Peyer's patch (tissue), 4 donors: ENCODE results near the gene CAMK2D. TPM values are rescaled to one million over a fixed set of nuclear protein-coding genes. Genes with fewer than 3 reads are reported as not detected.
A peak's percentile ranks its signal among the peaks of the same experiment; 100 is the strongest.

Source experiments
- DNase-seq, 3 donors: peaks; one replicate each; pipeline ENCODE4 v3.0.0-alpha.2; 2017 to 2019
- H3K27ac ChIP-seq, 4 donors: fragments of 200-600 bp; sonication (generic); one replicate each; pipeline ENCODE4 v1.5.1; 2016 to 2019
- H3K27me3 ChIP-seq, 2 donors: fragments of 200-600 bp; sonication (generic); one replicate each; pipeline ENCODE4 v1.5.1; 2019
- H3K36me3 ChIP-seq, 3 donors: fragments of 200-600 bp; sonication (generic); one replicate each; pipeline ENCODE4 v1.5.1; 2016 to 2019
- H3K4me1 ChIP-seq, 4 donors: fragments of 200-600 bp; sonication (generic); one replicate each; pipeline ENCODE4 v1.5.1; 2016 to 2019
- H3K4me3 ChIP-seq, 4 donors: fragments of 200-600 bp; sonication (generic); 1 replicate in 3 of 4; 2 replicates in 1 of 4; pipeline ENCODE4 v1.5.1; 2016 to 2019; ENCODE audit warnings: mild to moderate bottlenecking in 1 of 4
- H3K9me3 ChIP-seq, 4 donors: fragments of 200-600 bp; sonication (generic); one replicate each; pipeline ENCODE4 v1.5.1; 2016 to 2019; ENCODE audit warnings: mild to moderate bottlenecking in 1 of 4
- POLR2A ChIP-seq, 2 donors: fragments of 450-650 bp; IDR thresholded peaks; one replicate each; pipeline ENCODE4 v1.5.1; 2017; ENCODE audit warnings: antibody characterized with exemption in 2 of 2, mild to moderate bottlenecking in 2 of 2, moderate library complexity in 2 of 2
- total RNA-seq, 4 donors: library from RNA; depleted of rRNA; stranded (reverse); fragments of >200 nt; gene quantifications; one replicate each; pipeline ENCODE4 v1.1.0, GENCODE V29; 2016
- TF ChIP-seq, protein P1 (sequence below), 6 experiments: fragments of 450-650 bp in 4 of 6; fragments of 200-600 bp in 2 of 6; sonication (generic) in 1 of 6; IDR thresholded peaks; one replicate each; pipeline ENCODE4 v1.5.1; 2017 to 2019; ENCODE audit warnings: antibody characterized with exemption in 6 of 6, mild to moderate bottlenecking in 3 of 6, moderate library complexity in 1 of 6

CAMK2D gene
- total RNA-seq, 4 donors from 2014 or later: 38.8 to 125 (median 63.5) TPM

DNA sequence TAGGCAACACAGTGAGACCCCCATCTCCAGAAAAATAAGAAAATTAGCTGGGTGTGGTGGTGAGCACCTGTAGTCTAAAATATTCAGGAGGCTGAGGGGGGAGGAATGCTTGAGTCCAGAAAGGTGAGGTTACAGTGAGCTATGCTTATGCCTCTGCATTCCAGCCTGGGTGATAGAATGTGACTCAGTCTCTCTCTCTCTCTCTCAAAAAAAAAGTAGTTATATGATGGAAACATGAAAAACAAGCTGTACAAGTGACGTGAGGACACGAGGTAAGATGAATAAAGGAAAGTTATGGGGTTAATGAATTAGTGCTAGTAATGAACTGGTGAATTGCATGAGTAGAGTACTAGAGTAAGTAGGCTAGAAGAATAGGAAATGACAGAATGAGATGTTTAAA is 21.8 kb upstream of the CAMK2D start:
- H3K36me3 ChIP-seq: no peaks in the 10 kb centered on the region
- H3K9me3 ChIP-seq: no peaks in the 10 kb centered on the region
- H3K27me3 ChIP-seq: no peaks in the 10 kb centered on the region
- no peaks in the 10 kb centered on the region for H3K4me1 ChIP-seq
- TF ChIP-seq, protein P1, sequence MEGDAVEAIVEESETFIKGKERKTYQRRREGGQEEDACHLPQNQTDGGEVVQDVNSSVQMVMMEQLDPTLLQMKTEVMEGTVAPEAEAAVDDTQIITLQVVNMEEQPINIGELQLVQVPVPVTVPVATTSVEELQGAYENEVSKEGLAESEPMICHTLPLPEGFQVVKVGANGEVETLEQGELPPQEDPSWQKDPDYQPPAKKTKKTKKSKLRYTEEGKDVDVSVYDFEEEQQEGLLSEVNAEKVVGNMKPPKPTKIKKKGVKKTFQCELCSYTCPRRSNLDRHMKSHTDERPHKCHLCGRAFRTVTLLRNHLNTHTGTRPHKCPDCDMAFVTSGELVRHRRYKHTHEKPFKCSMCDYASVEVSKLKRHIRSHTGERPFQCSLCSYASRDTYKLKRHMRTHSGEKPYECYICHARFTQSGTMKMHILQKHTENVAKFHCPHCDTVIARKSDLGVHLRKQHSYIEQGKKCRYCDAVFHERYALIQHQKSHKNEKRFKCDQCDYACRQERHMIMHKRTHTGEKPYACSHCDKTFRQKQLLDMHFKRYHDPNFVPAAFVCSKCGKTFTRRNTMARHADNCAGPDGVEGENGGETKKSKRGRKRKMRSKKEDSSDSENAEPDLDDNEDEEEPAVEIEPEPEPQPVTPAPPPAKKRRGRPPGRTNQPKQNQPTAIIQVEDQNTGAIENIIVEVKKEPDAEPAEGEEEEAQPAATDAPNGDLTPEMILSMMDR (IDR thresholded peaks at IDR 0.05): no peak
- no peak for TF ChIP-seq POLR2A (IDR thresholded peaks at IDR 0.05)
- DNase-seq: no peak
- H3K27ac ChIP-seq: no peak overlapping the region
- no peak overlapping the region for H3K4me3 ChIP-seq

DNA sequence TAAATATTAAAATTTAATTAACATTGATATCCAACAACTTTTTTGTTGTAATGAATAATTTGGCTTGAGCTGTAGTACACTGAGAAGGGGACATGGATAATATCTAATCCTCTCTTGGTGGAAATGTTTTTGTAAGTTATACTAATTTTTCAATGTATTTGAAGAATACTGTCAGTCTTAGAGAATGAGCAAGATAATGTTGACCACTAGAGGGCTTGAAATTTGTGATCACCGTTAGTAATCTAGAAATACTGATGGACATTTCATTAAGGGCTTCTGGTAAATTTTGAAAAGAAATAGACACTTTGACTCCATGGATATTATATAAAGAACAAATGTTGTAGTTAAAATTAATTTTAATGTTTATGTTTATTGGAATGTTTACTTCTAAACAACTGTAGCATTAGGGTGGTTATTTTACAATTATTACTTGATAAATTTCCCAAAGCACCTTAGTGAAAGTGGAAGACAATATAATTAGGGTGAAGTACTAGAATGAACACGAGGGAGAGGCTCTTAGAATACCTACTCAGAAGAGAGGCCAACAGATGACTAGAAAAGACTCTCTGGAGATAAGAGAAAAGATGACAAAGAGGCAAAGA is 20.0 kb upstream of the CAMK2D start:
- DNase-seq: no peak

DNA sequence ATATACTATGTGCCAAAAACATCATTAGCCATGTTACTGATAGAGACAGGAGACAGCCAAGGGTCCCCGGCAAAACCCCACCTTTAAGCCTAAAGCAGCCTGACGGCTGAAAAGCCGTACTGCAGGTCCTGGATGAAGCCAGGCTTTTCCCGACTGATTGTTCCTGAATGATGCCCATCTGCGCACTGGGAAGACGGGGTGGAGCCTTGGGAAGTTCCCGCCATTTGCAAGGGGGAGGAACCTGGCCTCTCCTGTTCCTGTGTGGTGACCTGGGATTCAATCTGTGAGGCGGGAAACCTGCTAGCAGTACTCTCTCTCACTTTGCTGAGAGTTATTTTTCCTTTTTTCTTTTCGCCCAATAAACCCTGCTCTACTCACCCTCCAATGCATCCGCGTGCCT is 15.1 kb upstream of the CAMK2D start:
- Histone ChIP-seq H3K4me3 (no peak overlapping the region), H3K27ac (no peak overlapping the region), H3K36me3 (no peaks in the 10 kb centered on the region), H3K4me1 (no peaks in the 10 kb centered on the region), H3K9me3 (no peaks in the 10 kb centered on the region), H3K27me3 (no peaks in the 10 kb centered on the region)
- no peak for DNase-seq
- TF ChIP-seq POLR2A (IDR thresholded peaks at IDR 0.05): no peak
- TF ChIP-seq, protein P1 (IDR thresholded peaks at IDR 0.05): no peak

More for the DNA sequence above, 20.0 kb upstream of the CAMK2D start:
- H3K9me3 ChIP-seq: no peaks in the 10 kb centered on the region
- TF ChIP-seq POLR2A (IDR thresholded peaks at IDR 0.05): no peak
- TF ChIP-seq, protein P1 (IDR thresholded peaks at IDR 0.05): peak; percentile 26 to 72 (median 63)
- no peaks in the 10 kb centered on the region for H3K4me1 ChIP-seq
- no peak overlapping the region for H3K4me3 ChIP-seq
- H3K36me3 ChIP-seq: no peaks in the 10 kb centered on the region
- no peak overlapping the region for H3K27ac ChIP-seq
- H3K27me3 ChIP-seq: no peaks in the 10 kb centered on the region

DNA sequence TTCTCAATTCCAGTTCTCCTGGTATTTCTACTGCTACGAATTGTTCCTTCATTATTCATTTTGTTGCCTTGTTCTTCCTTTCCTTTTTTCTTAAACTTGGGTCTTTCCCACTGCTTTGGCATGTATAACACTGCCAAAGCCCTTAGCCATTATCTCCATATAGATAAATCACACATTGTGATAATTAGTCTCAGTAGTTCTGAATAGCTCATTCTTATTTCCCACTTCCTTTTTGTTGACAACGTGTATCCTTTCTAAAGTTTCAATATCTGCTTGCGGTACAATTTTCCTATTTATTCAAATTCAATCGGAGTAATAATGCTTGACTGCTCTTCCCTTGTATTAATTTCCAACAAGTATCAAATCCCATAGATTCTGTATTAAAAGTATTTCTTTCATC is 14.5 kb upstream of the CAMK2D start:
- Histone ChIP-seq H3K9me3 (no peaks in the 10 kb centered on the region), H3K27me3 (no peaks in the 10 kb centered on the region), H3K4me1 (no peaks in the 10 kb centered on the region), H3K4me3 (no peak overlapping the region), H3K36me3 (no peaks in the 10 kb centered on the region), H3K27ac (no peak overlapping the region)
- TF ChIP-seq POLR2A (IDR thresholded peaks at IDR 0.05): no peak
- TF ChIP-seq, protein P1 (IDR thresholded peaks at IDR 0.05): no peak
- no peak for DNase-seq

DNA sequence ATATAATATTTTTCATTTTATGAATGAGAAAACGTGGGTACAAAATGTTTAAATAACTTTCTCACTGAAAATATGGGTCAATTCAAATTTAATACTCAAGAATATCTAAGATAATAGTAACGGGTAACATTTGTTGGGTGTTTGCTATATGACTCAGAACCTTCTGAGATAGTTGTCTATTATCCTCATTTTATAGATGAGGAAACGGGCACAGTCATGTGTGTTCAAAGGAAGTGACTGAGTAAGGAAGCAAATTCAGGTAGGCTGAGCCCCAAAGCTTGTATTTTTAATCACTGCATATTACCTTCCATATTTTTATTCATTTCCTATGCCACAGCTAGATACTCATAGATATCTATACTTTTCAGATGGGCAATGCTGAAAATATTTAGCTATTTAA is 12.2 kb upstream of the CAMK2D start:
- no peaks in the 10 kb centered on the region for H3K4me1 ChIP-seq
- H3K27me3 ChIP-seq: no peaks in the 10 kb centered on the region
- no peak overlapping the region for H3K4me3 ChIP-seq
- H3K9me3 ChIP-seq: no peaks in the 10 kb centered on the region
- TF ChIP-seq, protein P1 (IDR thresholded peaks at IDR 0.05): no peak
- no peak for TF ChIP-seq POLR2A (IDR thresholded peaks at IDR 0.05)
- no peak for DNase-seq
- no peaks in the 10 kb centered on the region for H3K36me3 ChIP-seq
- H3K27ac ChIP-seq: no peak overlapping the region

DNA sequence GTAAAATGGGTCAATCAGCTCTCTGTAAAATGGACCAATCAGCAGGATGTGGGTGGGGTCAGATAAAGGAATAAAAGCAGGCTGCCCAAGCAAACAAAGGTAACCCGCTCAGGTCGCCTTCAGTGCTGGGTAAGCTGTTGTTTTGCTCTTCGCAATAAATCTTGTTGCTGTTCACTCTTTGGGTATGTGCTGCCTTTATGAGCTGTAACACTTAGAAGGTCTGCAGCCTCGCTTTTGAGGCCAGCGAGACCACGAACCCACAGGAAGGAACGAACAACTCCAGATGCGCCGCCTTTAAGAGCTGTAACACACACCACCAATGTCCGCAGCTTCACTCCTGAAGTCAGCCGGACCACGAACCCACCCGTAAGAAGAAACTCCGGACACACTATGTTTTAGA is 11.5 kb upstream of the CAMK2D start:
- Histone ChIP-seq H3K36me3 (no peaks in the 10 kb centered on the region), H3K9me3 (no peaks in the 10 kb centered on the region), H3K4me3 (no peak overlapping the region), H3K27ac (no peak overlapping the region), H3K27me3 (no peaks in the 10 kb centered on the region), H3K4me1 (no peaks in the 10 kb centered on the region)
- DNase-seq: no peak
- TF ChIP-seq POLR2A (IDR thresholded peaks at IDR 0.05): no peak
- TF ChIP-seq, protein P1 (IDR thresholded peaks at IDR 0.05): no peak
